ENCODE data around the gene ARID1A. TPM values are rescaled to one million over a fixed set of nuclear protein-coding genes. Genes with fewer than 3 reads are reported as not detected.
A peak's percentile ranks its signal among the peaks of the same experiment; 100 is the strongest.

Gene ARID1A
- total RNA-seq, 6 donors from 2014 or later, result 61.3 to 102 (median 70.5) TPM

DNA sequence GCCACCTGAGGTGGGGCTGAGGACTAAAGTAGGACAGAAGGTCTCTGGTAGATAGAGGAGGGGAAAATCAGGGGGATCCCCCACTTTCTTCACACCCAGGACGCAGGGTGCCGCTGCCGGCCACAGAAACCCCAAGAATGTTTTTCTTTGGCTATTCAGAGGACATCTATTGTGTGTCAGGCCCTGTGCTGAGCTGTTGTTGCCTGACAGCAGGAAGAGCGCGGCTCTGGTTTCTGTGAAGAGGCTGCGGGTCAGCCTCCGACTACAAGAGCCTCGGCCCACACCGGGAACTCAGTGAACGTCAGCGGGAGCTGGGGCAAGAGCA is 91.5 kb downstream of the ARID1A start:
- Histone ChIP-seq H3K36me3 (peaks cover 0 to 6% (median 0%) of the 10 kb centered on the region in 4 donors), H3K9me3 (no peaks in the 10 kb centered on the region), H3K4me1 (peaks cover 51 to 62% (median 56%) of the 10 kb centered on the region in 4 donors), H3K4me3 (peak overlapping the region; percentile 55 to 79 (median 68)), H3K27me3 (no peaks in the 10 kb centered on the region), H3K27ac (peak overlapping the region; percentile 96 to 100 (median 100))
- peak; percentile 19 to 40 for ATAC-seq (ENCODE audit: low FRiP score in 2 of 2)
- peak in 1 of 2 donors; percentile 50 for DNase-seq
- 0 to 1% methylated on average over 5 to 11 of the region's 11 CpGs for WGBS, 2 donors
- TF ChIP-seq, protein P1, sequence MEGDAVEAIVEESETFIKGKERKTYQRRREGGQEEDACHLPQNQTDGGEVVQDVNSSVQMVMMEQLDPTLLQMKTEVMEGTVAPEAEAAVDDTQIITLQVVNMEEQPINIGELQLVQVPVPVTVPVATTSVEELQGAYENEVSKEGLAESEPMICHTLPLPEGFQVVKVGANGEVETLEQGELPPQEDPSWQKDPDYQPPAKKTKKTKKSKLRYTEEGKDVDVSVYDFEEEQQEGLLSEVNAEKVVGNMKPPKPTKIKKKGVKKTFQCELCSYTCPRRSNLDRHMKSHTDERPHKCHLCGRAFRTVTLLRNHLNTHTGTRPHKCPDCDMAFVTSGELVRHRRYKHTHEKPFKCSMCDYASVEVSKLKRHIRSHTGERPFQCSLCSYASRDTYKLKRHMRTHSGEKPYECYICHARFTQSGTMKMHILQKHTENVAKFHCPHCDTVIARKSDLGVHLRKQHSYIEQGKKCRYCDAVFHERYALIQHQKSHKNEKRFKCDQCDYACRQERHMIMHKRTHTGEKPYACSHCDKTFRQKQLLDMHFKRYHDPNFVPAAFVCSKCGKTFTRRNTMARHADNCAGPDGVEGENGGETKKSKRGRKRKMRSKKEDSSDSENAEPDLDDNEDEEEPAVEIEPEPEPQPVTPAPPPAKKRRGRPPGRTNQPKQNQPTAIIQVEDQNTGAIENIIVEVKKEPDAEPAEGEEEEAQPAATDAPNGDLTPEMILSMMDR (IDR thresholded peaks at IDR 0.05), result no peak
- TF ChIP-seq EP300 (IDR thresholded peaks at IDR 0.05) (no peak), POLR2A (IDR thresholded peaks at IDR 0.05) (no peak), POLR2AphosphoS5 (IDR thresholded peaks at IDR 0.05) (no peak)

DNA sequence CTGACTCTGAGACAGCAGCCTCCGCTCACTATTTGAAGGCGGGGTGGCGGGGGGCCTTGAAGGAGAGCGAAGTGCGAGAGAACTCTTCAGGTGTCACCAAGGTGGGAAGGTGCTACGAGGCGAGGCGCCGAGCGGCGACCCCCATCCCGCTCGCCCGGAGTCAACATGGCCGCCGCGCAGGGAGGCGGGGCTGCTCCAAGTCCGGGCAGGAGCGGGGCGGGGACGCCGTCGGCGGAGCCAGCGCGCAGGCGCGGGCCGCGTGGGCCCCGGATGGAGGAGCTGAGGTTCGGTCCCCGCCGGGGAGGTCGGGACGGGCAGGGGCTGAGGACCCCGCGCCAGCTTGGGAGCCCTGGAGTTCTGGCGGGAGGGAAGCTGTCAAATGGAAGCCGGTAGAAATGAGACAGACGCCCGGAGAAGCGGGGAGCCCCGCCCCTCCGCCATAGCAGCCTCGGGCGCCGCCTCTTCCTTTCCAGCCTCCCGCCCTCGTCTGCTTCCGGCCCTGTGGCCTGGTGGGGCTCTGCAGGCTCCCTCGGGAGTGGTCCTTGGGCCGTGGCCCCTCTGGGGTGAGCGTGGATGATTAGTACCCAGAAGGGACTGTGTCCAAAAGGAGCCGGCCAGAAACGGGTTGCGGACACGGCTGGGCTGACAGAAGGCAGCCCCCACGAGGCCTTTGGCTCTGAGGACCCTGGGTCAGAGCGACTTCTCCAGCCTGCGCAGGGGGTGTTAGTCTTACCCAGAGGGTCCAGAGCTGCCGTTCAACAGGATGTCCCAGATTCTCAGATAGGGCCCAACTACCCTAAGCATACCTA is 92.1 kb downstream of the ARID1A start, which contains the start of gene PIGV:
TSS of gene PIGV (plus strand) at position 245 of the 809 bp plus-strand sequence. CDS start 2,866 bp downstream, outside the sequence.
- Histone ChIP-seq H3K36me3 (peaks cover 0 to 5% (median 0%) of the 10 kb centered on the region in 4 donors), H3K9me3 (no peaks in the 10 kb centered on the region), H3K27me3 (no peaks in the 10 kb centered on the region), H3K4me3 (peak within 1 kb of the TSS; percentile 55 to 79 (median 68)), H3K4me1 (peaks cover 47 to 57% (median 52%) of the 10 kb centered on the region in 4 donors), H3K27ac (peak within 1 kb of the TSS; percentile 96 to 100 (median 100))
- TF ChIP-seq POLR2A (IDR thresholded peaks at IDR 0.05) (peak in 3 of 4 donors; percentile 53 to 88 (median 59)), POLR2AphosphoS5 (IDR thresholded peaks at IDR 0.05) (peak; percentile 76 to 90), EP300 (IDR thresholded peaks at IDR 0.05) (peak in 1 of 4 donors; percentile 4)
- TF ChIP-seq, protein P1 (IDR thresholded peaks at IDR 0.05), result peak in 5 of 6 experiments; percentile 23 to 63 (median 54)
- 0 to 1% methylated on average over 8 to 39 of the region's 63 CpGs for WGBS, 2 donors
- DNase-seq (peak; percentile 88 to 99), ATAC-seq (ENCODE audit: low FRiP score in 2 of 2) (peak; percentile 92 to 94)

GRCh38 chr1:26788515-26788785 is 92.6 kb downstream of the ARID1A start:
- Histone ChIP-seq H3K9me3 (no peaks in the 10 kb centered on the region), H3K27ac (peak overlapping the region; percentile 96 to 100 (median 100)), H3K27me3 (no peaks in the 10 kb centered on the region), H3K36me3 (peaks cover 0 to 10% (median 0%) of the 10 kb centered on the region in 4 donors), H3K4me3 (peak overlapping the region; percentile 55 to 79 (median 68)), H3K4me1 (peaks cover 42 to 52% (median 47%) of the 10 kb centered on the region in 4 donors)
- WGBS, 2 donors, result 0 to 3% methylated on average over 1 to 10 of the region's 10 CpGs
- ATAC-seq (ENCODE audit: low FRiP score in 2 of 2), result no peak
- TF ChIP-seq, protein P1 (IDR thresholded peaks at IDR 0.05), result no peak
- TF ChIP-seq POLR2AphosphoS5 (IDR thresholded peaks at IDR 0.05) (no peak), POLR2A (IDR thresholded peaks at IDR 0.05) (no peak), EP300 (IDR thresholded peaks at IDR 0.05) (no peak)
- DNase-seq, result peak in 1 of 2 donors; percentile 33

DNA sequence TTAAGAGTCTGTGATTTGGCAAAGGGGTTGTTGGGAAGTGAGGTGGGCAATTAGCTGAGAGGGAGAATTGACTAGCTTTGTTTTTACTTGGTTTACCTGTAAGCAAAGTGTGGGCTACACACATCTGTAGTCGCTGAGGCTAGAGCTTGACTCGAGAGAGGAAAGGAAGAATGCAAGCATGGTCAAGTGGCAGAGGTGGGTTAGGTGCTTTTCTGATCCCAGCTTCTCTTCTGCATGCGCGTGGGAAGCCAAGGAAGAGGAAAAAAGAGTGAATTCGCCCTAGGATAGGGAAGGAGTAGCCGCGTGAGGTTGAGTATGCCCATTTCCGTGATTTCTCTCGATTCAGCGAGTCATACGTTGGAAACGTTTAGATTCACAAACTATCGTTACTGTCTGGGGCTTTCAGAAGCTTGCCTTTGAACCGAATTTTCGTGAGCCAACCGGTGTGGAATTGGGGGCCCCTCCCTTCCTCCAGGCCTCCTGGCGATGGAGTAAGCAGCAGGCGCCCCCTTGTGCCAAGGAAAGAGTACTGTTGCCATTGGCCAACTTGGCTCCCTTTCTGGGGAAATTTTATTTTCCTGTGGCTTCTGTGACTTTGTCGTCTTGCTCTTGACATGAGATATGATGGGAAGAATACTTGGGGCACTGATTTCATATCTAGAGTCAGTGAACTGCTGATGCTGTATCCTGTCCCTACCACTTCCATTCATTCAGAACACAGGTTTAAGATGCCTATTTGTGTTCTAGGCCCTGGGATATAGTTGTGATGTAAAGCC is 93.2 kb downstream of the ARID1A start:
- H3K4me1 ChIP-seq, result peaks cover 36 to 46% (median 42%) of the 10 kb centered on the region in 4 donors
- TF ChIP-seq POLR2AphosphoS5 (IDR thresholded peaks at IDR 0.05) (peak; percentile 58 to 62), POLR2A (IDR thresholded peaks at IDR 0.05) (peak in 1 of 4 donors; percentile 16), EP300 (IDR thresholded peaks at IDR 0.05) (no peak)
- TF ChIP-seq, protein P1 (IDR thresholded peaks at IDR 0.05), result peak; percentile 89 to 98 (median 94)
- 1% methylated on average over 19 of the region's 19 CpGs for WGBS, 2 donors
- no peaks in the 10 kb centered on the region for H3K9me3 ChIP-seq
- peak in 1 of 2 donors; percentile 93 for DNase-seq
- H3K36me3 ChIP-seq, result peaks cover 0 to 14% (median 2%) of the 10 kb centered on the region in 4 donors
- H3K27ac ChIP-seq, result peak overlapping the region; percentile 96 to 100 (median 100)
- H3K27me3 ChIP-seq, result no peaks in the 10 kb centered on the region
- ATAC-seq (ENCODE audit: low FRiP score in 2 of 2), result peak; percentile 84 to 88
- peak overlapping the region; percentile 4 to 79 (median 62) for H3K4me3 ChIP-seq

Data from upper lobe of left lung (tissue), 6 donors.